Measurements from ENCODE around the gene WNT3A.

Gene WNT3A

GRCh38 chr1:228104526-228105269 lies 97.9 kb downstream of the WNT3A start:
- DNase-seq: peak; percentile 48

- DNase-seq: no peak
These were observed 98.6 kb downstream of the WNT3A start for GRCh38 chr1:228105270-228105995.

- no peak for DNase-seq
These were observed 99.4 kb downstream of the WNT3A start for GRCh38 chr1:228105996-228106799.

- no peak for DNase-seq
These were observed 99.9 kb downstream of the WNT3A start for GRCh38 chr1:228106800-228107054.

GRCh38 chr1:228107636-228108035 lies 100.8 kb downstream of the WNT3A start:
- DNase-seq: no peak

- DNase-seq: no peak
These were observed 101.4 kb downstream of the WNT3A start for GRCh38 chr1:228108055-228108690.

- DNase-seq: no peak
These were observed 101.9 kb downstream of the WNT3A start for GRCh38 chr1:228108742-228109072.

- DNase-seq: peak; percentile 95
These were observed 102.5 kb downstream of the WNT3A start, which contains the start of gene MRPL55 for GRCh38 chr1:228109073-228109961. Gene MRPL55 (minus strand): TSS chr1:228109299. CDS start chr1:228108260, 1,039 bp downstream.

GRCh38 chr1:228109962-228110488 lies 103.2 kb downstream of the WNT3A start:
- DNase-seq: no peak

- DNase-seq: no peak
These were observed 103.8 kb downstream of the WNT3A start for GRCh38 chr1:228110556-228110955.
